Osteoblast (primary cell): Measurements from ENCODE around the gene GLP1R. TPM values are rescaled to one million over a fixed set of nuclear protein-coding genes. Genes with fewer than 3 reads are reported as not detected.
A peak's percentile ranks its signal among the peaks of the same experiment; 100 is the strongest.

Experiments used
- DNase-seq: peaks from one replicate; pipeline ENCODE4 v3.0.0; 2011; ENCODE audit warnings: low spot score, mixed read lengths; ENCODE audit not compliant: insufficient read length; ENCODE audit errors: missing footprints
- H2AFZ ChIP-seq: 2 replicates; pipeline ENCODE4 v1.6.0; 2011; ENCODE audit warnings: mild to moderate bottlenecking, low read length
- H3K27ac ChIP-seq: 2 replicates; pipeline ENCODE4 v1.5.1; 2011; ENCODE audit warnings: mild to moderate bottlenecking, low read depth, low read length, moderate library complexity
- H3K27me3 ChIP-seq: 2 replicates; pipeline ENCODE4 v1.6.0; 2012; ENCODE audit warnings: mild to moderate bottlenecking, control low read depth, inconsistent platforms, low read length, moderate library complexity; ENCODE audit not compliant: insufficient read depth
- H3K36me3 ChIP-seq: 2 replicates; pipeline ENCODE4 v1.5.1; 2011; ENCODE audit warnings: mild to moderate bottlenecking, low read length, control low read depth, moderate library complexity; ENCODE audit not compliant: insufficient read depth
- H3K4me1 ChIP-seq: 2 replicates; pipeline ENCODE4 v1.5.1; 2011; ENCODE audit warnings: mild to moderate bottlenecking, low read length, control low read depth, moderate library complexity; ENCODE audit not compliant: insufficient read depth
- H3K4me2 ChIP-seq: 2 replicates; pipeline ENCODE4 v1.6.0; 2011; ENCODE audit warnings: mild to moderate bottlenecking, low read length; ENCODE audit not compliant: insufficient read depth
- H3K4me3 ChIP-seq: fragments of 200-600 bp; sonication (generic); 3 replicates; pipeline ENCODE4 v1.5.1; 2012; ENCODE audit warnings: mild to moderate bottlenecking, low read length, inconsistent platforms; ENCODE audit not compliant: insufficient read depth
- H3K79me2 ChIP-seq: 2 replicates; pipeline ENCODE4 v1.6.0; 2012; ENCODE audit warnings: mild to moderate bottlenecking, low read length, control low read depth, inconsistent platforms; ENCODE audit not compliant: insufficient read depth
- H3K9me3 ChIP-seq: 2 replicates; pipeline ENCODE4 v1.5.1; 2011; ENCODE audit warnings: low read depth, low read length, control low read depth
- H4K20me1 ChIP-seq: 2 replicates; pipeline ENCODE4 v1.6.0; 2012; ENCODE audit warnings: mild to moderate bottlenecking, low read length, control low read depth; ENCODE audit not compliant: insufficient read depth
- total RNA-seq: library from RNA; depleted of rRNA; stranded (reverse); fragments of >200 nt; gene quantifications from 2 replicates; pipeline ENCODE4 v1.2.3, GENCODE V29; 2012
- TF ChIP-seq, protein P1 (sequence below): IDR thresholded peaks from 2 replicates; pipeline ENCODE4 v1.5.1; 2011; ENCODE audit warnings: mild to moderate bottlenecking, low read depth, low read length, moderate library complexity; ENCODE audit errors: extremely low read depth

Gene GLP1R
- total RNA-seq, 1 donor: not detected

DNA sequence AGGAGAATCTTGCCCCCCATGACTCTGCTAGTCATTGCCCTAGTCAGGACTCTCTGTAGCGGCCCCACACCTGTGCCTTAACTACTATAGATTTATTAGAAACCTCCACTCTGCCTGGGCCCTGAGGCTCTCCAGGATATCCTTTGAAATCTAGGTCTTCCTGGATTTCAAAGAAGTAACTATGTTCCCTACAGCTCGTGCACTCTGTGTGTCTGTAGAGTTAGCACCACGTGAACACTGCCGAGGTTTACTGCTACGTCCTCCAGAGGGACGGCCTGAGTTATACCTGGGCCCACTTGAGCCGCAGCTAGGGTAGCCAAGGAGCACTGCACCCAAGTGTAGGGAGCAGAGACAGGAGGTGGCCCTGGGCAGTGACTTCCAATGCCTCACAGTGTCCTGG, 19.8 kb downstream of the GLP1R start:
- no peak overlapping the region for H3K27ac ChIP-seq
- H3K9me3 ChIP-seq: no peaks in the 10 kb centered on the region
- no peak overlapping the region for H2AFZ ChIP-seq
- H3K4me1 ChIP-seq: no peaks in the 10 kb centered on the region
- H3K36me3 ChIP-seq: no peaks in the 10 kb centered on the region
- no peaks in the 10 kb centered on the region for H3K79me2 ChIP-seq
- H3K4me3 ChIP-seq: no peak overlapping the region
- no peaks in the 10 kb centered on the region for H4K20me1 ChIP-seq
- no peak overlapping the region for H3K4me2 ChIP-seq
- DNase-seq: peak; percentile 3
- TF ChIP-seq, protein P1, sequence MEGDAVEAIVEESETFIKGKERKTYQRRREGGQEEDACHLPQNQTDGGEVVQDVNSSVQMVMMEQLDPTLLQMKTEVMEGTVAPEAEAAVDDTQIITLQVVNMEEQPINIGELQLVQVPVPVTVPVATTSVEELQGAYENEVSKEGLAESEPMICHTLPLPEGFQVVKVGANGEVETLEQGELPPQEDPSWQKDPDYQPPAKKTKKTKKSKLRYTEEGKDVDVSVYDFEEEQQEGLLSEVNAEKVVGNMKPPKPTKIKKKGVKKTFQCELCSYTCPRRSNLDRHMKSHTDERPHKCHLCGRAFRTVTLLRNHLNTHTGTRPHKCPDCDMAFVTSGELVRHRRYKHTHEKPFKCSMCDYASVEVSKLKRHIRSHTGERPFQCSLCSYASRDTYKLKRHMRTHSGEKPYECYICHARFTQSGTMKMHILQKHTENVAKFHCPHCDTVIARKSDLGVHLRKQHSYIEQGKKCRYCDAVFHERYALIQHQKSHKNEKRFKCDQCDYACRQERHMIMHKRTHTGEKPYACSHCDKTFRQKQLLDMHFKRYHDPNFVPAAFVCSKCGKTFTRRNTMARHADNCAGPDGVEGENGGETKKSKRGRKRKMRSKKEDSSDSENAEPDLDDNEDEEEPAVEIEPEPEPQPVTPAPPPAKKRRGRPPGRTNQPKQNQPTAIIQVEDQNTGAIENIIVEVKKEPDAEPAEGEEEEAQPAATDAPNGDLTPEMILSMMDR: no peak
- no peaks in the 10 kb centered on the region for H3K27me3 ChIP-seq

DNA sequence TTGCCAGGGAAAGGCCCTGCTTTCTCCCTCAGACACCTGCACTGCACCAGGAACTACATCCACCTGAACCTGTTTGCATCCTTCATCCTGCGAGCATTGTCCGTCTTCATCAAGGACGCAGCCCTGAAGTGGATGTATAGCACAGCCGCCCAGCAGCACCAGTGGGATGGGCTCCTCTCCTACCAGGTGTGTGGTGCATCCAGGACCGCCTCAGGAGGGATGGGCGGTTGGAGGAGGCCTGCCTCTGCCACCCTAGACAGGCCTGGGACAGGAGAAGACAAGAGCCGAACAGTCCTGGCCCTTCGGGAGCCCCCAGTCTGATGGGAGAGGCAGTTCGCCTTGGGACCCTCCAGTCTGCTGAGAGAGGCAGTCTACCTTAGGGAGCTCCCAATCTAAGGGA, 24.2 kb downstream of the GLP1R start:
- no peaks in the 10 kb centered on the region for H3K9me3 ChIP-seq
- no peak for DNase-seq
- H4K20me1 ChIP-seq: no peaks in the 10 kb centered on the region
- H3K4me3 ChIP-seq: no peak overlapping the region
- H3K4me2 ChIP-seq: no peak overlapping the region
- H3K36me3 ChIP-seq: no peaks in the 10 kb centered on the region
- no peak overlapping the region for H3K27ac ChIP-seq
- no peaks in the 10 kb centered on the region for H3K4me1 ChIP-seq
- no peaks in the 10 kb centered on the region for H3K79me2 ChIP-seq
- no peaks in the 10 kb centered on the region for H3K27me3 ChIP-seq
- H2AFZ ChIP-seq: no peak overlapping the region
- TF ChIP-seq, protein P1: no peak

DNA sequence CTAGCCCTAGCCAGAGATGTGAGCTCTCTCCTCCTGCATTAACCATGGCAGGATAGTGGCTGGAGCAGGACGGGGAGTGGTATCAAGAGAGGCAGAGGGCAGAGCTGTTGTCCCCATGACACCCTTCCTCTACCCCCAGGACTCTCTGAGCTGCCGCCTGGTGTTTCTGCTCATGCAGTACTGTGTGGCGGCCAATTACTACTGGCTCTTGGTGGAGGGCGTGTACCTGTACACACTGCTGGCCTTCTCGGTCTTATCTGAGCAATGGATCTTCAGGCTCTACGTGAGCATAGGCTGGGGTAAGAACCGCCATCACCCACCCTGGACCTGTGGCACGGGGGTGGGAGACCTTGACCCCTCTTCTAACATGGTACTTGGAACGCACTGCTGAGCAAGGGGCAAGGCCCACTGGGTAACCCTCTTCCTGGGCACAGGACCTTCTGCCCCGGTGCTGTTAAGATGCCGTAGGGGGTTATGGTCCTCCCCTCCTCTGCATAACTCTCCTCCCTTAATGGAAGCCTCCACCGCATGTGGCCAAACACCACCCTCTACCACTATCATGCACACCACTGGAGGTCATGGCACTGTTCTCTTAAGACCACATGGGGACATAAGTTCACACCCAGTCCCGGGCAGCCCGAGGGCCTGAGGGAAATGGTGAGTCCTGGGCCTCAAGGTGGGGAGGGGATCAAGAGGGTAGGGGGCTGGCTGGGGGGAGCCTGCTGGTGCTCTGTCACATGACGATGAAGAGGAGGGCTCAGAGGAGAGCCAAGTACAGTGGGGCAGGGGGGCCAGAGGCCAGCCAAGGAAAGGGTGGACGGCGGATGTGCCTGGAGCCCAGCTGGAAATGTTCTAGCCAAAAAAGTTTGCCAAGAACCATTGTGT, 25.1 kb downstream of the GLP1R start:
- peak; percentile 69 for DNase-seq
- H3K79me2 ChIP-seq: no peaks in the 10 kb centered on the region
- no peaks in the 10 kb centered on the region for H4K20me1 ChIP-seq
- no peaks in the 10 kb centered on the region for H3K9me3 ChIP-seq
- H3K4me2 ChIP-seq: no peak overlapping the region
- H3K4me1 ChIP-seq: no peaks in the 10 kb centered on the region
- no peak overlapping the region for H2AFZ ChIP-seq
- H3K4me3 ChIP-seq: no peak overlapping the region
- no peaks in the 10 kb centered on the region for H3K27me3 ChIP-seq
- no peak overlapping the region for H3K27ac ChIP-seq
- no peaks in the 10 kb centered on the region for H3K36me3 ChIP-seq
- TF ChIP-seq, protein P1: no peak

DNA sequence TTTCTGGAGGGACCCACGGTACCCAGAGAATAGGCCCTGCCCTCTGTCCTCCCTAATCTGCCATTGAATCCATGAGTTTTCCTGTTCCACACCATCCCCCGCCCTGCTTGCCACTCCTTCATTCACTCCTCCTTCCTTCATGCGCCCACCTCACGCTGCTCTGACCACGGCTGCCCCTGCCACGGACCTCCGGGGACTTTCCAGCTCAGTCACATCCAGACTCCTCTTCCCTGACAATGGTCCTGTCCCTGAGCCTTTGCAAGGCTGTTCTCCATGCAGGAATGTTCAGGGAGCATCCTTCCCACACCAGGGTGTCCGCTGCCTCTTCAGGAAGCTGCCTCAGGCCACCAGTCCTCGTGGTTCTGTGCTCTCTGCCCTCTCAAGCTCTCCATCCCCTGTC, 25.9 kb downstream of the GLP1R start:
- Histone ChIP-seq H2AFZ (no peak overlapping the region), H3K4me1 (no peaks in the 10 kb centered on the region), H3K4me2 (no peak overlapping the region), H3K79me2 (no peaks in the 10 kb centered on the region), H3K4me3 (no peak overlapping the region), H3K27ac (no peak overlapping the region), H3K36me3 (no peaks in the 10 kb centered on the region), H4K20me1 (no peaks in the 10 kb centered on the region), H3K27me3 (no peaks in the 10 kb centered on the region), H3K9me3 (no peaks in the 10 kb centered on the region)
- TF ChIP-seq, protein P1: no peak
- DNase-seq: peak; percentile 29
